ENCODE data around the gene GLG1. TPM values are rescaled to one million over a fixed set of nuclear protein-coding genes. Genes with fewer than 3 reads are reported as not detected.

Gene GLG1
- total RNA-seq, 1 experiment from 2014 or later, result 139 TPM

Other genes starting within 250 kb of the GLG1 start
- gene NPIPB15, start 230.8 kb downstream of the GLG1 start, total RNA-seq (2022), result 14.4 and 16.3 TPM in 2 replicates
- 1.3 and 3.6 TPM in 2 replicates for gene CLEC18B, start 185.6 kb downstream of the GLG1 start, total RNA-seq (2022)
- gene RFWD3, start 59.8 kb upstream of the GLG1 start, total RNA-seq (2022), result 107 and 109 TPM in 2 replicates
- 38.8 and 46.1 TPM in 2 replicates for gene MLKL, start 93.7 kb upstream of the GLG1 start, total RNA-seq (2022)
- 74.2 and 122 TPM in 2 replicates for gene FA2H, start 167.7 kb upstream of the GLG1 start, total RNA-seq (2022)

Data from Calu3 (cell line).